HUES6 (cell line): Measurements from ENCODE around the gene PRUNE2.

Experiments
- H3K27ac ChIP-seq: 2 replicates; pipeline ENCODE4 v1.7.0; 2013; ENCODE audit warnings: low read depth, mild to moderate bottlenecking, low read length, inconsistent platforms
- H3K27me3 ChIP-seq: 2 replicates; pipeline ENCODE4 v1.6.1; 2013; ENCODE audit warnings: low read length; ENCODE audit not compliant: control insufficient read depth, insufficient read depth
- H3K36me3 ChIP-seq: 2 replicates; pipeline ENCODE4 v1.6.1; 2013; ENCODE audit warnings: low read length; ENCODE audit not compliant: control insufficient read depth, insufficient read depth
- H3K4me1 ChIP-seq: 2 replicates; pipeline ENCODE4 v1.6.1; 2013; ENCODE audit warnings: low read length; ENCODE audit not compliant: control insufficient read depth, insufficient read depth
- H3K4me3 ChIP-seq: 2 replicates; pipeline ENCODE4 v1.5.1; 2013; ENCODE audit warnings: low read depth, low read length
- H3K9ac ChIP-seq: one replicate; pipeline ENCODE4 v1.6.1; 2013; ENCODE audit warnings: mild to moderate bottlenecking, low read length
- H3K9me3 ChIP-seq: 2 replicates; pipeline ENCODE4 v1.6.1; 2013; ENCODE audit warnings: low read depth, low read length; ENCODE audit not compliant: control insufficient read depth, insufficient read depth

PRUNE2 gene

DNA sequence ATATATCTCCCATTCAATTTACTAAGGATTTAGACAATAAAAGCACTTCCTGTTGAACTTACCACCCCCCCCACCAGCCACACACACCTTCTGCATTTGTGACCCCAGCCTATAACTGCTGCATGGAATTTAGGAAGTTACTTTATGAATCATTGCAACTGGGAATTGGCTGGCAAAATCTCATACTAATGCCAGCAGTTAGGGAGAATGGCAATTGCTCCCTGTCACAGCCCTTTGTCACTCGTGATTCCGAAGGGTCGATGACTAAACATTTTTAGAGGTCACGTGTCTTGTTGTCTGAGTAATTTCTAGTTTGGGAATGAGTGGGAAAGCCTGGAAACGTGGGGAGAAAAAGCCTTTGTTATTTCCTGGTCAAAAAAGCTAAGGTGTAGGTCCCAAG, 188.3 kb downstream of the PRUNE2 start:
- Histone ChIP-seq H3K4me1 (0 out of 2 replicates have a peak, but pooled peaks cover 6% of the 10 kb centered on the region), H3K4me3 (no peak overlapping the region), H3K27me3 (no peaks in the 10 kb centered on the region), H3K36me3 (no peaks in the 10 kb centered on the region), H3K27ac (no peak overlapping the region), H3K9me3 (no peaks in the 10 kb centered on the region), H3K9ac (no peak overlapping the region)

DNA sequence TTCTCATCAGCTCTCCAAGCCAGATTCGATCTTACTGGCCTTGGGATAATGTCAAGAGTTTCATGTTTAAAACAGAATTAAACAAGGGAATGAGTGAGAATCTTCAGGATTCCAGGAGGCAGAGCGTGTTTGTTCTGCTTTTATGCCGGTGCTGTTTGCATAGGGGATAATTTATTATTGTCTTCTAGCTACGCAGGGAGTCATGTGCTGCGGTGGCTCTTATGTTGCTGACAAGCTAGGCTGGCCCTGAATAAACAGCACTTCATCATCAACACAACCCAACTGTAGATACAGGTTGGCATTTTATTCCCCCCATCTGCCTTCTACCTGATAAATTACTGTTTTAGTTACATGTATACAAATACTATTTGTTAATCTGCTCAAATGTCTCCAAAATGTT, 188.7 kb downstream of the PRUNE2 start:
- Histone ChIP-seq H3K4me1 (0 out of 2 replicates have a peak, but pooled peaks cover 6% of the 10 kb centered on the region), H3K27me3 (no peaks in the 10 kb centered on the region), H3K9me3 (no peaks in the 10 kb centered on the region), H3K27ac (no peak overlapping the region), H3K36me3 (no peaks in the 10 kb centered on the region), H3K9ac (no peak overlapping the region), H3K4me3 (no peak overlapping the region)

DNA sequence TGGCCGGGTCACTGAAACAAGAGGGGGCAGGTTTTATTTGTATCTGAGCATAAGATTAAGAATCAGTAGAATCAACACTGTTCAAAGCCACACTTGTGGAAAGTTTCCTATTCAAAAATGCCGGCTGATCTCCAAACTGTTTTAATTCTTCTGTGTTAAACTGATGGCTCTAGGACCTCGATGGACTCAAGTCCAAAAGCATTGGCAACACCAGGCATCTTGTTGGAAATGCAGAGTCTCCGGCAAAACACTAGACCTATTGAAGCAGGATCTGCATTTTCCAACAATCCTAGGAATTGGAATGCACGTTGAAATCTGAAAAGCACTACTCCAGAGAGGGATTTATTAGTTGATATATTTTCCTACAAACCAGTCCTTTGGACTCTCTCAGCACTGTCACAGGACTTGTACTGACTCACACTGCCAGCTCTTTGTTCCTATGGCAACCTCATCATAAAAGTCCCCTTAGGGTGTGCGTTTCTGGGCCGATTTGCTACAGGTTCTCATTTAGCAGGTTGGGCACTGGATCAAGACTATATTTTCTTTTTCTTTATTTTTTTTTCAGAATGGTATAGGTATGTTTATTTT, 189.7 kb downstream of the PRUNE2 start:
- no peaks in the 10 kb centered on the region for H3K36me3 ChIP-seq

DNA sequence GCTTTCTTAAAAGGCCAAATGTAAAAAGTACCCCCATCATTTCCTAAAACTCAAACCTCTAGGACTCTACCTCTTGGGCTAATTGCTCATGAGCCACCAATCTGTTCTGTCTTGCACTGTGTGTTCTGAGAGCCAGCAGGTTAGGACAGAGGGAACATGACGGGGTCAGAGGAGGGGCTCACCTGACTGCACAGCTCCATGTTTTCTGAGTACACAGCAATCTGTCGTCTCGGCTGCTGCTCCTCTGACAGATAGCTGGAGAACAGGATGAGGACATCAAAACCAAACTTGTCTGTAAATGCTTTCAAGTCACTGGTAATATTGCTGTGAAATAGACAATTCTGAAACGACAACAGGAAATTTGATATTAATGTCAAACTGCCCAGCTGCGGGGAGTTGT, 192.5 kb downstream of the PRUNE2 start:
- Histone ChIP-seq H3K4me1 (0 out of 2 replicates have a peak, but pooled peaks cover 6% of the 10 kb centered on the region), H3K9me3 (no peaks in the 10 kb centered on the region), H3K9ac (no peak overlapping the region), H3K4me3 (no peak overlapping the region), H3K27me3 (no peaks in the 10 kb centered on the region), H3K27ac (no peak overlapping the region), H3K36me3 (no peaks in the 10 kb centered on the region)

More for the DNA sequence above, 189.7 kb downstream of the PRUNE2 start:
- Histone ChIP-seq H3K9me3 (no peaks in the 10 kb centered on the region), H3K27me3 (no peaks in the 10 kb centered on the region), H3K4me1 (0 out of 2 replicates have a peak, but pooled peaks cover 6% of the 10 kb centered on the region), H3K27ac (no peak overlapping the region), H3K9ac (no peak overlapping the region), H3K4me3 (no peak overlapping the region)

DNA sequence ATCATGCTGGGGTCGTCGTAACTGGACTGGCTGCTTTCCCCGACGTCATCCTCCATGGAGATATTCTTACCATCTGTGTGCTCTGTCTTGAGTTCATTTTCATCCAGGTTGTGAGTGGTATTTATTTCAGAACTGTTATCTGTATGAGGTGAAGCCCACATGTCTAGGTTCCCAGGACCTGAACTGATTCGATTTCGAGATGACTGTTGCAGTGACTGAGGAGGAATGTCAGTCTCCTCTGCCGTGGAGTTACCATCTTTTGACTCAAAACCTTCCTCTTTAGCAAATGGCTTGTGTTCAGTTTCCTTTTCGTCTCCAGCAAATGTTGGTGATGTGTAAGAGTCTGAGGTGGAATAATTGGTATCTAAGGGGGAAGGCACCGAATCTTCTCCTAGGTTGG, 196.9 kb downstream of the PRUNE2 start:
- Histone ChIP-seq H3K9me3 (no peaks in the 10 kb centered on the region), H3K4me1 (no peaks in the 10 kb centered on the region), H3K4me3 (no peak overlapping the region), H3K36me3 (no peaks in the 10 kb centered on the region), H3K27me3 (no peaks in the 10 kb centered on the region), H3K9ac (no peak overlapping the region), H3K27ac (no peak overlapping the region)

DNA sequence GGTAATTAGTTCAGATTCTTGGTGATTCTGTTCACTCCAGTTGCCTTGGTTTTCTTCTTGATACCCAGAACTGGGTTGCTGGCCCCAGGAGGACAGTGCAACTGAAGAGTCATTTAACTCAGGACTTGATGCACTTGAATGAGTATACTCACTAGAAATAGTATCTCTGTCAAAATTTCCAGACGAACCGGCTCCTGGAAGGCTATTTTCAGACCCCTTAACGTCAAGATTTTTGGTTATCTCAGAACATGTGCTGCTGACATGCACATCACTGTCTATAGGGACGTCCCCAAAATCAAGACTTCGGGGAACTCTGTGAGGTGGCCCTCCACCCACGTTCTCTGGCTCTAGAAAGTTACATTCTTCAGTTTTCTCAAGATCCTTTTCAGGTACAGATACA, 198.4 kb downstream of the PRUNE2 start:
- Histone ChIP-seq H3K9me3 (no peaks in the 10 kb centered on the region), H3K36me3 (no peaks in the 10 kb centered on the region), H3K4me3 (no peak overlapping the region), H3K9ac (no peak overlapping the region), H3K27ac (no peak overlapping the region), H3K4me1 (no peaks in the 10 kb centered on the region), H3K27me3 (no peaks in the 10 kb centered on the region)

DNA sequence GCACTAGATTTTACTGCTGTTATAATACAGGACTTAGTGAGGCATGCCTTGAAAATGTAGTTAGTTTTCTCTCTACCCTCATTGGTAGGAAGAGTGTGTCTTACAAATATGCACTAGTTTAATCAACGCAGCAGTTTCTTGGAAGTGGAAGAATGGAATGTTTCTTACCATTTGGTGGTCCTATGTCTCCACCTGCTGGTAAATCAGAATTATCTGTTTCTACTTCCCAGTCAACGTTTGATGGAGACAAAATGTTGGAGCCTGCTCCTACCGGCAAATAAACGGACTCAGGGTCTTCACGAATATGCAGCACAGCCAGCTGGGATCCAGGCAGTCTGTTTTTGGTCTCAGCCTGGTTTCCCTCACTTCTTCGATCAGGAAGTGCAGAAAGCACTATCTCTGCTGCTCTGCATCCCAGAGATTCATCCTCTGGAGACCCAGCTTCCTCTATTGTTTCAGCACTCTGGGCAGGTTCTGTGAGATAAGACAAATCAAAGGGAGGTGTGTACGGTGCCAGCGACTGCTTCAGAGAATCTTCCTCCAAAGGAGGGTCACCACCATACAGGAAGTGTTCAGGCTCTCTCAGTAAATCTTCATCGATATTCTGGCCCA, 201.2 kb downstream of the PRUNE2 start:
- Histone ChIP-seq H3K4me1 (peaks cover 4% of the 10 kb centered on the region; the same call in 1 of the 2 replicates), H3K27ac (no peak overlapping the region), H3K9ac (no peak overlapping the region), H3K36me3 (no peaks in the 10 kb centered on the region), H3K4me3 (no peak overlapping the region), H3K27me3 (no peaks in the 10 kb centered on the region), H3K9me3 (no peaks in the 10 kb centered on the region)

DNA sequence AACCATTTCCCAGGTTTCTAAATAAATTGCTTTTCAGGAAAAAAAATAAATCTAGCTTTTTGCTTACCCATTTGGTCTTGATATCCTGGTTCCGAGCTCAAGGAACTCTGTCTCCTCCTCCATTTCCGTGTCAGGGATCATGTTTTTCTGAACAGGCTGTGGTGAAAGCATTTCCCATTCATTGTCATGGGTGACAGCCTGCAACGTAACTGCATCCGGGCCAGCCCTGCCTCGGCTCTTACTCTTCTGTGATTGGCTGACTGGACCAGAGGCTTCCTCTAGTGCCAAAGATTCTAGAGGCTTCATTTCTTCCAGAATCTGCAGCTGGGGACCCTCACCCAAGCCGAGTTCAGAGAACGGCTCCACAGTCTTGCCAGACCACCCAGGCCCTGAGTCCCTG, 202.6 kb downstream of the PRUNE2 start:
- Histone ChIP-seq H3K27ac (no peak overlapping the region), H3K4me3 (no peak overlapping the region), H3K9ac (no peak overlapping the region), H3K27me3 (no peaks in the 10 kb centered on the region), H3K36me3 (no peaks in the 10 kb centered on the region), H3K9me3 (no peaks in the 10 kb centered on the region), H3K4me1 (peaks cover 4% of the 10 kb centered on the region; the same call in 1 of the 2 replicates)

DNA sequence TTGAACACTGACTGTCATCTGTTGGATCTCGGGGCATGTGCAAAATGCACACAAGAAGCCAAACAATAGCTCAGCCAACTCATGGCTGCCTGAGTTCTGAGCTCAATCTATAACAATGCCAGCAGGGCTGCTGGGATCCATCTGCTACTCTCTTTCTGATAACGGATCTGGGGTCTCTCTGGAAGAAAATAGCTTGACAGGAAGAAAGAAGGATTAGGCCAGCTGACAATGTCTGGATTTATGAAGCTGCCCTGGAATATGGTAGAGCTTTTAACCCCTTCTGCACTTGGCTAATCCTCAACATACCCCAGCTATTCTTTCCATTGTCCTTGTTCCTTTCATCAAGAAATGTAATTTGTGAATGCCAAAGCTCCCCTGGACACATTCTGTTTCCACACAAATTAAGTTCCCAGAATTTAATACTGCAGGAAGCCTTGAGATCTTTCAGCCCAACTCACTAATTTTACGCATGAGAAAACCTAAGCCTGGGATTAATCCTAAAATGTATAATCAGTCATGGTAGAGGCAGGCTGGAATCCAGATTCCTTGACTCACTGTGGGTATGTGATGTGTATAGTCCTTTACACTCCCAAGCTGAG, 204.4 kb downstream of the PRUNE2 start:
- H3K9ac ChIP-seq, result no peak overlapping the region
- no peaks in the 10 kb centered on the region for H3K36me3 ChIP-seq
- no peak overlapping the region for H3K4me3 ChIP-seq
- H3K27me3 ChIP-seq, result no peaks in the 10 kb centered on the region
- H3K4me1 ChIP-seq, result peaks cover 4% of the 10 kb centered on the region; the same call in 1 of the 2 replicates
- H3K27ac ChIP-seq, result no peak overlapping the region
- no peaks in the 10 kb centered on the region for H3K9me3 ChIP-seq

DNA sequence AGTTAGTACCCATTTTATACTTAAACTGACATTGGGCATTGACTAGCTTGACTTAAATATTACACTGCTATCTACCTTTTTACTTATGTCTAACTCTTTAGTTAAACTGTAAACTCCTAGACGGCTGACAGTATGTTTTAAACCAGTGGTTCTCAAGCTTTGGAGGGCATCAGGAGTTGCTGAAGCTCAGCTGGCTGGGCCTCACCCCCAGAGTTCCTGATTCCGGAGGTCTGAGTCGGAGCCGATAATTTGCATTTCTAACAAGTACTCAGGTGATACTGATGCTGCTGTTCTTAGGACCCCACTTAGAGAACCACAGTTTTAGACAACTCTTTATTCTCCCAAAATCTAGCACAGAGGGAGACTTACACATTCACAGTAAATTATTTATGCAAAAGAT, 205.0 kb downstream of the PRUNE2 start:
- H3K9me3 ChIP-seq, result no peaks in the 10 kb centered on the region
- no peaks in the 10 kb centered on the region for H3K36me3 ChIP-seq
- H3K4me1 ChIP-seq, result peaks cover 4% of the 10 kb centered on the region; the same call in 1 of the 2 replicates
- H3K9ac ChIP-seq, result no peak overlapping the region
- no peak overlapping the region for H3K4me3 ChIP-seq
- no peaks in the 10 kb centered on the region for H3K27me3 ChIP-seq
- H3K27ac ChIP-seq, result no peak overlapping the region

DNA sequence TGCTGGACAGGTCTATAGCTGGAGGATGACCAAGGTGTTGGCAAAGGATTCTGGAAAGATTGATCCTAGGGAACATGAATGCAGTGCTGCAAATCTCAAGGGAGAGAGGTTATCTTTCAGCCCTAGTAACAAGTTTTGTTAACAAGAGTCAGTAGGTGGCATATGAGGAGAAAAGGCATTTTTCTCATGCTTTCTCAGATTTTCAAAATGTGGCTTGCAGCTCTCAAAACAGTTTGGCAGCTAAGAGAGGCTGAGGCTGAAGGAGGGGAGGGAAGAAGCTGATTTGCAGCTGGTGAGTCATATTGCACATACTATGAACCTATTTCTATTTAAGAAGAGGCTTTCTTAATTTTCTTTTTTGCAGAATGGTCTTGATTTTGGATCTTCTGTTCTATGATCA, 205.9 kb downstream of the PRUNE2 start:
- Histone ChIP-seq H3K27me3 (no peaks in the 10 kb centered on the region), H3K9me3 (no peaks in the 10 kb centered on the region), H3K4me3 (no peak overlapping the region), H3K4me1 (peaks cover 4% of the 10 kb centered on the region; the same call in 1 of the 2 replicates), H3K36me3 (no peaks in the 10 kb centered on the region), H3K9ac (no peak overlapping the region), H3K27ac (no peak overlapping the region)
